Renal cortical epithelial cell (primary cell): ENCODE results near the gene TTC28. TPM values are rescaled to one million over a fixed set of nuclear protein-coding genes. Genes with fewer than 3 reads are reported as not detected.
"Not testable (repeated sequence)": the region's sequence is repeated elsewhere in the genome, so short reads cannot be mapped to it uniquely, and the experiment has no call there.

Experiments
- DNase-seq: peaks from one replicate; pipeline ENCODE4 v3.0.0-alpha.2; 2011; ENCODE audit warnings: low read depth
- total RNA-seq: library from RNA; depleted of rRNA; stranded (reverse); fragments of >200 nt; gene quantifications from 2 replicates; pipeline ENCODE4 v1.2.3, GENCODE V29; 2014

The TTC28 gene
- total RNA-seq, 1 donor from 2014 or later, result 28.3 TPM

GRCh38 chr22:28230671-28231070, 449.0 kb downstream of the TTC28 start:
- DNase-seq, result no peak

GRCh38 chr22:28229566-28230485, 449.8 kb downstream of the TTC28 start:
- DNase-seq, result no peak

- DNase-seq, result no peak
Observed at GRCh38 chr22:28223826-28224225, 455.8 kb downstream of the TTC28 start.

GRCh38 chr22:28222976-28223745, 456.5 kb downstream of the TTC28 start:
- DNase-seq, result no peak

GRCh38 chr22:28222571-28222970, 457.1 kb downstream of the TTC28 start:
- DNase-seq, result no peak

GRCh38 chr22:28222052-28222451, 457.6 kb downstream of the TTC28 start:
- DNase-seq, result no peak

- no peak for DNase-seq
Observed at GRCh38 chr22:28220626-28221363, 458.8 kb downstream of the TTC28 start.

GRCh38 chr22:28217277-28217676, 462.4 kb downstream of the TTC28 start:
- no peak for DNase-seq

- DNase-seq, result not testable (repeated sequence)
Observed at GRCh38 chr22:28214750-28215149, 464.9 kb downstream of the TTC28 start.

- not testable (repeated sequence) for DNase-seq
Observed at GRCh38 chr22:28209457-28209856, 470.2 kb downstream of the TTC28 start.

GRCh38 chr22:28208787-28209186, 470.9 kb downstream of the TTC28 start:
- DNase-seq, result no peak

GRCh38 chr22:28208036-28208435, 471.6 kb downstream of the TTC28 start:
- peak; percentile 80 for DNase-seq

GRCh38 chr22:28207281-28208030, 472.2 kb downstream of the TTC28 start:
- peak; percentile 18 for DNase-seq

- no peak for DNase-seq
Observed at GRCh38 chr22:28205926-28206325, 473.7 kb downstream of the TTC28 start.

GRCh38 chr22:28204382-28204781, 475.3 kb downstream of the TTC28 start:
- DNase-seq, result no peak

- no peak for DNase-seq
Observed at GRCh38 chr22:28203286-28203685, 476.4 kb downstream of the TTC28 start.

- DNase-seq, result peak; percentile 49
Observed at GRCh38 chr22:28198692-28199091, 480.9 kb downstream of the TTC28 start.

- DNase-seq, result not testable (repeated sequence)
Observed at GRCh38 chr22:28191571-28191970, 488.1 kb downstream of the TTC28 start.

GRCh38 chr22:28188178-28188879, 491.3 kb downstream of the TTC28 start:
- DNase-seq, result no peak

- no peak for DNase-seq
Observed at GRCh38 chr22:28187612-28188011, 492.0 kb downstream of the TTC28 start.

- DNase-seq, result no peak
Observed at GRCh38 chr22:28186641-28187040, 493.0 kb downstream of the TTC28 start.
